Bronchial epithelial cell (primary cell): Measurements from ENCODE around the gene CSF3. TPM values are rescaled to one million over a fixed set of nuclear protein-coding genes. Genes with fewer than 3 reads are reported as not detected.
"Not testable (repeated sequence)": the region's sequence is repeated elsewhere in the genome, so short reads cannot be mapped to it uniquely, and the experiment has no call there.

Source experiments
- DNase-seq: peaks from one replicate; pipeline ENCODE4 v3.0.0-alpha.2; 2010; ENCODE audit warnings: low read depth
- FAIRE-seq: peaks from 2 replicates; lab custom pipeline; 2011; peaks lifted over from hg19 to GRCh38; lab: Jason Lieb, UNC
- H3K27me3 ChIP-seq: 2 replicates; pipeline ENCODE4 v1.5.1; 2011; ENCODE audit warnings: low read length; ENCODE audit not compliant: control insufficient read depth, insufficient read depth
- H3K36me3 ChIP-seq: 2 replicates; pipeline ENCODE4 v1.5.1; 2011; ENCODE audit warnings: low read length; ENCODE audit not compliant: control insufficient read depth, insufficient read depth
- H3K4me3 ChIP-seq: 2 replicates; pipeline ENCODE4 v1.5.1; 2011; ENCODE audit warnings: mild to moderate bottlenecking, low read depth, low read length, control low read depth
- CTCF ChIP-seq: IDR thresholded peaks from 2 replicates; pipeline ENCODE4 v1.5.1; 2011; ENCODE audit warnings: mild to moderate bottlenecking, moderate library complexity, low read length, control low read depth, inconsistent platforms; ENCODE audit not compliant: insufficient read depth, severe bottlenecking
- total RNA-seq: library from RNA; depleted of rRNA; stranded (reverse); fragments of >200 nt; gene quantifications from 2 replicates; pipeline ENCODE4 v1.2.1, GENCODE V29; 2014

The CSF3 gene
- total RNA-seq, 1 donor from 2014 or later: under 0.01 TPM

GRCh38 chr17:39999067-39999466 lies 16.2 kb upstream of the CSF3 start:
- DNase-seq: no peak
- H3K4me3 ChIP-seq: no peak overlapping the region
- TF ChIP-seq CTCF: no peak
- FAIRE-seq: no peak
- no peaks in the 10 kb centered on the region for H3K27me3 ChIP-seq
- peaks cover 14% of the 10 kb centered on the region for H3K36me3 ChIP-seq

GRCh38 chr17:40000161-40000560 lies 15.1 kb upstream of the CSF3 start:
- TF ChIP-seq CTCF: no peak
- H3K36me3 ChIP-seq: peaks cover 11% of the 10 kb centered on the region
- H3K27me3 ChIP-seq: no peaks in the 10 kb centered on the region
- FAIRE-seq: no peak
- DNase-seq: no peak
- no peak overlapping the region for H3K4me3 ChIP-seq

GRCh38 chr17:40001335-40001734 lies 13.9 kb upstream of the CSF3 start:
- not testable (repeated sequence) for H3K27me3 ChIP-seq, FAIRE-seq, H3K36me3 ChIP-seq, DNase-seq, H3K4me3 ChIP-seq

DNA sequence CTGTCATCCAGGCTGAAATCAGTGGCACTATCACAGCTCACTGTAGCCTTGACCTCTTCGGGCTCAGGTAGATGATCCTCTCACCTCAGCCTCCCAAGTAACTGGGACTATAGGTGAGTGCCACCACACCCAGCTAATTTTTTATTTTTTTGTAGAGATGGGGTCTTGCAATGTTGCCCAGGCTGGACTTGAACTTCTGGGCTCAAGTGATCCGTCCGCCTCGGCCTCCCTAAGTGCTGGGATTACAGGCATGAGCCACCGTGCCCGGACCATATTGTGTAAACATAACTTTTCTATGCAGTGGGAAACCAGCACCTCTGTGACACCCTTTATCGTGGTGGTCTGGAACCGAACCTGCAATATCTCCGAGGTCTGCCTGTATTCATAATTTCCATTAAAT lies 11.2 kb upstream of the CSF3 start:
- Histone ChIP-seq H3K4me3 (no peak overlapping the region), H3K27me3 (no peaks in the 10 kb centered on the region), H3K36me3 (no peaks in the 10 kb centered on the region)
- no peak for DNase-seq
- no peak for TF ChIP-seq CTCF
- no peak for FAIRE-seq

- TF ChIP-seq CTCF: no peak
- Histone ChIP-seq H3K36me3 (no peaks in the 10 kb centered on the region), H3K4me3 (no peak overlapping the region), H3K27me3 (no peaks in the 10 kb centered on the region)
- DNase-seq: no peak
- FAIRE-seq: no peak
Observed at GRCh38 chr17:40004712-40005111, 10.5 kb upstream of the CSF3 start.

DNA sequence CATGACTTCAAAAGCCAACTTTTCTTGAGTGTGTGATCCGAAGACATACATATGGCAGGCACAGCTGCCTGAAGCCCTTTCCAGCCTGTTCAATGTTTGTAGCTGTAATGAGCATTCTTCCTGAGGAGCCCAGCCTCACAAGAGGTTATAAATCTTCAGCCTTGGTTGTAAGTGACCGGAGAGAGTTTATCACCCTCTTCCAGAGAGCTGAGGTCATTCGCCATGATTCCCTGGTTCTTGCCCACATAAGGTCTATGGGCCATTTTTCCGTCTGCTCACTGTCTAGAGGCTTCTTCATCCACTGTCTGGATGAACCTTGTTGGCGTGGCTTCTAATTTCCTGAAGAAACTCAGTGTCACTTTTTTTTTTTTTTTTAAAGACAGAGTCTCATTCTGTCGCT lies 9.7 kb upstream of the CSF3 start:
- Histone ChIP-seq H3K27me3 (no peaks in the 10 kb centered on the region), H3K4me3 (no peak overlapping the region), H3K36me3 (no peaks in the 10 kb centered on the region)
- TF ChIP-seq CTCF: no peak
- no peak for FAIRE-seq
- no peak for DNase-seq

GRCh38 chr17:40010946-40011500 lies 4.2 kb upstream of the CSF3 start:
- not testable (repeated sequence) for H3K36me3 ChIP-seq, H3K4me3 ChIP-seq, FAIRE-seq, H3K27me3 ChIP-seq, DNase-seq

DNA sequence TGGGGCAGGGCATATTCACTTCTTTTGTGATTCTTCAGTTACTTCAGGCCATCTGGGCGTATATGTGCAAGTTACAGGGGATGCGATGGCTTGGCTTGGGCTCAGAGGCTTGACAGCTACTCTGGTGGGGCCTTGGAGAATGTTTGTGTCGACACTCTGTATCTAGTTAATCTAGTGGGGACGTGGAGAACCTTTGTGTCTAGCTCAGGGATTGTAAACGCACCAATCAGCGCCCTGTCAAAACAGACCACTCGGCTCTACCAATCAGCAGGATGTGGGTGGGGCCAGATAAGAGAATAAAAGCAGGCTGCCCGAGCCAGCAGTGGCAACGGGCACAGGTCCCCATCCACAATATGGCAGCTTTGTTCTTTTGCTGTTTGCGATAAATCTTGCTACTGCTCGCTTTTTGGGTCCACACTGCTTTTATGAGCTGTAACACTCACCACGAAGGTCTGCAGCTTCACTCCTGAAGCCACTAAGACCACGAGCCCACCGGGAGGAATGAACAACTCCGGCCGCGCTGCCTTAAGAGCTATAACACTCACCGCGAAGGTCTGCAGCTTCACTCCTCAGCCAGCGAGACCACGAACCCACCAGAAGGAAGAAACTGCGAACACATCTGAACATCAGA lies 3.1 kb upstream of the CSF3 start:
- H3K4me3 ChIP-seq, H3K36me3 ChIP-seq, H3K27me3 ChIP-seq, FAIRE-seq, DNase-seq: not testable (repeated sequence)
